ENCODE results near the gene MTARC1. TPM values are rescaled to one million over a fixed set of nuclear protein-coding genes. Genes with fewer than 3 reads are reported as not detected.

Gene MTARC1
- total RNA-seq, 1 donor from 2014 or later, result 2.6 TPM

- Mint-ChIP-seq H3K27ac (ENCODE audit: unreplicated experiment) (no peak overlapping the region), H3K36me3 (ENCODE audit: low read depth, unreplicated experiment) (no peaks in the 10 kb centered on the region), H3K4me1 (ENCODE audit: unreplicated experiment) (peaks cover 19% of the 10 kb centered on the region), H3K27me3 (ENCODE audit: unreplicated experiment) (no peaks in the 10 kb centered on the region), H3K9me3 (ENCODE audit: unreplicated experiment) (no peaks in the 10 kb centered on the region), H3K4me3 (ENCODE audit: unreplicated experiment) (no peak overlapping the region)
- DNase-seq (ENCODE audit: low spot score), result no peak
- TF ChIP-seq CTCF (IDR thresholded peaks at IDR 0.05; ENCODE audit: unreplicated experiment), result no peak
Observed at GRCh38 chr1:220834155-220834870, 47.6 kb downstream of the MTARC1 start.

Other genes with a start within 250 kb of the MTARC1 start
- gene C1orf115, start 96.5 kb upstream of the MTARC1 start, total RNA-seq (ENCODE audit: unreplicated experiment), result 34.7 TPM
- gene MTARC2, start 38.6 kb upstream of the MTARC1 start, total RNA-seq (ENCODE audit: unreplicated experiment), result 3.6 TPM
- gene HLX, start 92.5 kb downstream of the MTARC1 start, total RNA-seq (ENCODE audit: unreplicated experiment), result 1.4 TPM